Measurements from ENCODE around the gene ENPEP.
"Not testable (repeated sequence)": the region's sequence is repeated elsewhere in the genome, so short reads cannot be mapped to it uniquely, and the experiment has no call there.

Gene ENPEP

GRCh38 chr4:110486850-110487249 lies 10.9 kb downstream of the ENPEP start:
- not testable (repeated sequence) for H3K27me3 ChIP-seq (ENCODE audit: control insufficient read depth in 1 of 2, insufficient read depth in 2 of 2, low read length in 2 of 2); H3K27ac ChIP-seq (ENCODE audit: low read depth, low read length); H3K36me3 ChIP-seq (ENCODE audit: insufficient read depth, low read length); H3K9me3 ChIP-seq (ENCODE audit: low read length); H3K9ac ChIP-seq (ENCODE audit: low read length); H3K4me1 ChIP-seq (ENCODE audit: insufficient read depth, low read length); H3K4me3 ChIP-seq (ENCODE audit: low read depth in 1 of 2, low read length in 2 of 2)

DNA sequence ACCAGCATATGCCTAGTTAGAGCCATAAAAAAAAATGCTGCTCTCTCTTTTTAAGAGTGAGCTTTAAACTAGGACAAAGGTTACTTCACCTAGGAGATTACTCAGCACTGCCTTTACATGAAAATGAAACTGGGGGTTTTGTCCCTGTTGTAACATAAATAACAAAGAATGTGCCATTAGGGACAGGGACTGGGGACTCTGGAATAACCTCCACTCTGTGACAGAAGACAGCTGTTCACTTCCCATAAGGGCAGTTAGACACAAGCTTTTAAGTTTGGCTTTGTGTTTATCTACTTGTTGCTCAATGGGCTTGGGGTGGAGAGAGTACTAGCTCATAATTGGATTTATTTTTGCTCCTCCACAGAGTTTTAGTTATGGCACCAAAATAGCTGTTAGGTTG lies 11.9 kb downstream of the ENPEP start:
- no peak overlapping the region for H3K27ac ChIP-seq (ENCODE audit: low read depth, low read length)
- no peaks in the 10 kb centered on the region for H3K36me3 ChIP-seq (ENCODE audit: insufficient read depth, low read length)
- H3K4me3 ChIP-seq (ENCODE audit: low read depth in 1 of 2, low read length in 2 of 2) = no peak overlapping the region

GRCh38 chr4:110489901-110490508 lies 14.1 kb downstream of the ENPEP start:
- Histone ChIP-seq H3K4me1 (ENCODE audit: insufficient read depth, low read length) (no peaks in the 10 kb centered on the region), H3K27ac (ENCODE audit: low read depth, low read length) (no peak overlapping the region), H3K36me3 (ENCODE audit: insufficient read depth, low read length) (no peaks in the 10 kb centered on the region), H3K9ac (ENCODE audit: low read length) (no peak overlapping the region), H3K9me3 (ENCODE audit: low read length) (no peaks in the 10 kb centered on the region), H3K27me3 (ENCODE audit: control insufficient read depth in 1 of 2, insufficient read depth in 2 of 2, low read length in 2 of 2) (no peaks in the 10 kb centered on the region), H3K4me3 (ENCODE audit: low read depth in 1 of 2, low read length in 2 of 2) (no peak overlapping the region)

More for the DNA sequence above, 11.9 kb downstream of the ENPEP start:
- Histone ChIP-seq H3K9ac (ENCODE audit: low read length) (no peak overlapping the region), H3K27me3 (ENCODE audit: control insufficient read depth in 1 of 2, insufficient read depth in 2 of 2, low read length in 2 of 2) (no peaks in the 10 kb centered on the region), H3K4me1 (ENCODE audit: insufficient read depth, low read length) (no peaks in the 10 kb centered on the region), H3K9me3 (ENCODE audit: low read length) (no peaks in the 10 kb centered on the region)

GRCh38 chr4:110492522-110492921 lies 16.6 kb downstream of the ENPEP start:
- Histone ChIP-seq H3K36me3 (ENCODE audit: insufficient read depth, low read length) (no peaks in the 10 kb centered on the region), H3K4me1 (ENCODE audit: insufficient read depth, low read length) (no peaks in the 10 kb centered on the region), H3K9me3 (ENCODE audit: low read length) (no peaks in the 10 kb centered on the region), H3K9ac (ENCODE audit: low read length) (no peak overlapping the region), H3K27me3 (ENCODE audit: control insufficient read depth in 1 of 2, insufficient read depth in 2 of 2, low read length in 2 of 2) (no peaks in the 10 kb centered on the region), H3K4me3 (ENCODE audit: low read depth in 1 of 2, low read length in 2 of 2) (no peak overlapping the region), H3K27ac (ENCODE audit: low read depth, low read length) (no peak overlapping the region)

DNA sequence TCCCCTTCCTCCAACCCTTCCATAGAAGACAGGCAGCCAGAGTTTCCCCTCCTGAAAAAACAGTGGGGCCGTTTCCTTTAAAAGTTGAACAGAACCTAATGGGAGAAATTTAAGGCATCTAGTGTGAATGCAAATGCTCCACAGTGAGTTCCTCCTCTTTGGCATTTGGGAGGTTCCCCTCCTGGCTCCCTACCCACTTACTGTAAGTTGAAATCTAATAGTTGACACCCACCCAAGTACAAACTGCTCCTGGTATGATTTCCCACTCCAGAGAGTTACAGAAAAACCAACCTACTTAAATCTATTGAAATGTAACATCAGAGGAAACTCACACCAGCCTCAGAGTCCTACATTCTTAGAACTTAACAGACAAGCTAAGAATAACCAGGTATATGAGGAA lies 17.6 kb downstream of the ENPEP start:
- H3K9ac ChIP-seq (ENCODE audit: low read length) = no peak overlapping the region
- H3K27me3 ChIP-seq (ENCODE audit: control insufficient read depth in 1 of 2, insufficient read depth in 2 of 2, low read length in 2 of 2) = no peaks in the 10 kb centered on the region
- H3K4me3 ChIP-seq (ENCODE audit: low read depth in 1 of 2, low read length in 2 of 2) = no peak overlapping the region
- H3K9me3 ChIP-seq (ENCODE audit: low read length) = no peaks in the 10 kb centered on the region
- no peaks in the 10 kb centered on the region for H3K36me3 ChIP-seq (ENCODE audit: insufficient read depth, low read length)
- no peak overlapping the region for H3K27ac ChIP-seq (ENCODE audit: low read depth, low read length)
- H3K4me1 ChIP-seq (ENCODE audit: insufficient read depth, low read length) = no peaks in the 10 kb centered on the region

DNA sequence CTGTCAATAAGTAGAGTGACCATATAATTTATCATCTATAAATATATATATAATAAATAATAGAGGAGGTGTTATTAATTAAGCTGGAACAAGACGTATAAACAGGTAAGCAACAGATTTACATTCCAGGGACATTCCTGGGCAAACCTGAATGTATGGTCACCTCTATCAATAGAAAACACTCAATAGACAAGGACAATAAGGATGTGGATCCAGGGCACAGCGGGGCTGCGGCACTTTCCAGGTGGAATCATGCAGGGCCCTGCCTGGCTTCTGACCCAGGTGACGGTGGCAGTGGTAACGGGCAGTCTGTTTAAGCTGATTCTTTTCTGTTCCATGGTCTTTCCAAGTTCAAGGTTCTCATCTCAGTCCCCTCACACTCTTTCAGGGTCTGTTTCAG lies 22.5 kb downstream of the ENPEP start:
- H3K9ac ChIP-seq (ENCODE audit: low read length) = no peak overlapping the region
- H3K27me3 ChIP-seq (ENCODE audit: control insufficient read depth in 1 of 2, insufficient read depth in 2 of 2, low read length in 2 of 2) = no peaks in the 10 kb centered on the region
- H3K4me3 ChIP-seq (ENCODE audit: low read depth in 1 of 2, low read length in 2 of 2) = no peak overlapping the region
- H3K9me3 ChIP-seq (ENCODE audit: low read length) = no peaks in the 10 kb centered on the region
- H3K27ac ChIP-seq (ENCODE audit: low read depth, low read length) = no peak overlapping the region
- no peaks in the 10 kb centered on the region for H3K36me3 ChIP-seq (ENCODE audit: insufficient read depth, low read length)
- H3K4me1 ChIP-seq (ENCODE audit: insufficient read depth, low read length) = no peaks in the 10 kb centered on the region

DNA sequence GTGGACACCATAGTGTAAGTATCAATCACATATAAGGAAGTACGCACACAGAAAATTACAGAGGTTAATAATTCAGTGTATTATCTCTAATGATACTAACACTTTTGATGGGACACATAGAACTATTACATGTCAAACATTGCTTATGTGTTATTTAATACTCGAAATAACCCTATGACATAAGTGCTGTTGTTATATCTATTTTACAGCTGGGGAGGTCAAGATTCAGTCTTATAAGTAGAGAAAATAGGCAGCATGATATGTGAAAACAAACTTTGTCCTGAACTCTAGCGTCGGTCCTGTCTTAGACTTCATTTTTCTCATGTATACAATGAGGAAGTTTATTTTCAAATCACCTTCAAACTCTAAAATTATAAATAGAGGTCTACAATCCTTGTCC lies 23.2 kb downstream of the ENPEP start:
- H3K9me3 ChIP-seq (ENCODE audit: low read length) = no peaks in the 10 kb centered on the region
- H3K4me3 ChIP-seq (ENCODE audit: low read depth in 1 of 2, low read length in 2 of 2) = no peak overlapping the region
- H3K36me3 ChIP-seq (ENCODE audit: insufficient read depth, low read length) = no peaks in the 10 kb centered on the region
- H3K4me1 ChIP-seq (ENCODE audit: insufficient read depth, low read length) = no peaks in the 10 kb centered on the region
- H3K27ac ChIP-seq (ENCODE audit: low read depth, low read length) = no peak overlapping the region
- H3K9ac ChIP-seq (ENCODE audit: low read length) = no peak overlapping the region
- no peaks in the 10 kb centered on the region for H3K27me3 ChIP-seq (ENCODE audit: control insufficient read depth in 1 of 2, insufficient read depth in 2 of 2, low read length in 2 of 2)

- H3K9ac ChIP-seq (ENCODE audit: low read length) = no peak overlapping the region
- no peaks in the 10 kb centered on the region for H3K4me1 ChIP-seq (ENCODE audit: insufficient read depth, low read length)
- no peak overlapping the region for H3K27ac ChIP-seq (ENCODE audit: low read depth, low read length)
- H3K4me3 ChIP-seq (ENCODE audit: low read depth in 1 of 2, low read length in 2 of 2) = no peak overlapping the region
- no peaks in the 10 kb centered on the region for H3K9me3 ChIP-seq (ENCODE audit: low read length)
- no peaks in the 10 kb centered on the region for H3K27me3 ChIP-seq (ENCODE audit: control insufficient read depth in 1 of 2, insufficient read depth in 2 of 2, low read length in 2 of 2)
- no peaks in the 10 kb centered on the region for H3K36me3 ChIP-seq (ENCODE audit: insufficient read depth, low read length)
Observed at GRCh38 chr4:110501826-110502225, 25.9 kb downstream of the ENPEP start.

GRCh38 chr4:110503270-110504083 lies 27.5 kb downstream of the ENPEP start:
- Histone ChIP-seq H3K27ac (ENCODE audit: low read depth, low read length) (no peak overlapping the region), H3K27me3 (ENCODE audit: control insufficient read depth in 1 of 2, insufficient read depth in 2 of 2, low read length in 2 of 2) (no peaks in the 10 kb centered on the region), H3K4me3 (ENCODE audit: low read depth in 1 of 2, low read length in 2 of 2) (no peak overlapping the region), H3K36me3 (ENCODE audit: insufficient read depth, low read length) (no peaks in the 10 kb centered on the region), H3K4me1 (ENCODE audit: insufficient read depth, low read length) (no peaks in the 10 kb centered on the region), H3K9me3 (ENCODE audit: low read length) (no peaks in the 10 kb centered on the region), H3K9ac (ENCODE audit: low read length) (no peak overlapping the region)

DNA sequence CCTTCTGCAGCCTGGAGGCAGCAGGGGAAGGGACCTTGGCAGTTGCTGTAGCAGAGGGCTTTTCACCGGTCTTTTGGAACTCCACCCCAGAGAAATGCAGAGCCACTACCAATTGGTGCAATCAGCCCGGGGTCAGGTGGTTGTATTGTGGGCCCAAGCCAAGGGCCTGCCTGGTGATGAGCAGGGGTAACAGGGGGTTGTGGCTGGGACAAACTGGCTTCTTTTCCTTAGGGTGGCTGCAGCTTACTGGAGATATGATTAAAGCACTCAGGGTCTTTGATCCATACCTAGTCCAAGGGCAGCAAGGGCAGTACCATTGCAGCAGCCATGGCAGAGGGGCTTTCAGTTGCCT lies 28.1 kb downstream of the ENPEP start:
- Histone ChIP-seq H3K27ac (ENCODE audit: low read depth, low read length) (no peak overlapping the region), H3K4me3 (ENCODE audit: low read depth in 1 of 2, low read length in 2 of 2) (no peak overlapping the region), H3K9me3 (ENCODE audit: low read length) (no peaks in the 10 kb centered on the region), H3K36me3 (ENCODE audit: insufficient read depth, low read length) (no peaks in the 10 kb centered on the region), H3K4me1 (ENCODE audit: insufficient read depth, low read length) (no peaks in the 10 kb centered on the region), H3K9ac (ENCODE audit: low read length) (no peak overlapping the region), H3K27me3 (ENCODE audit: control insufficient read depth in 1 of 2, insufficient read depth in 2 of 2, low read length in 2 of 2) (no peaks in the 10 kb centered on the region)

- Histone ChIP-seq H3K27ac (ENCODE audit: low read depth, low read length) (no peak overlapping the region), H3K36me3 (ENCODE audit: insufficient read depth, low read length) (no peaks in the 10 kb centered on the region)
Observed at GRCh38 chr4:110505440-110505839, 29.5 kb downstream of the ENPEP start.

More at GRCh38 chr4:110505440-110505839, 29.5 kb downstream of the ENPEP start:
- Histone ChIP-seq H3K4me3 (ENCODE audit: low read depth in 1 of 2, low read length in 2 of 2) (no peak overlapping the region), H3K9ac (ENCODE audit: low read length) (no peak overlapping the region), H3K9me3 (ENCODE audit: low read length) (no peaks in the 10 kb centered on the region), H3K27me3 (ENCODE audit: control insufficient read depth in 1 of 2, insufficient read depth in 2 of 2, low read length in 2 of 2) (no peaks in the 10 kb centered on the region), H3K4me1 (ENCODE audit: insufficient read depth, low read length) (no peaks in the 10 kb centered on the region)
